A549 (cell line): ENCODE results near the gene TLCD4. TPM values are rescaled to one million over a fixed set of nuclear protein-coding genes. Genes with fewer than 3 reads are reported as not detected.

Experiments used
- ATAC-seq, 2 experiments: fragments of 200-7000 bp in 1 of 2; fragments of >200 bp in 1 of 2; cut with Nextera tagmentation in 1 of 2; cut with Tn5 transposase in 1 of 2; 3 replicates each; pipeline versions ENCODE4 v1.8.0 to v1.9.1; 2018 to 2020; ENCODE audit warnings: mild to moderate bottlenecking in 1 of 2, moderate library complexity in 1 of 2
- CTCF ChIA-PET: fragments of 300-600 bp; sonication (Branson Sonifier 250); formaldehyde crosslinking; extraction: SDS; loops from one replicate; lab custom pipeline; 2021; ENCODE audit warnings: antibody characterized with exemption, inconsistent platforms; lab: Yijun Ruan, JAX
- POLR2A ChIA-PET: fragments of 350-600 bp; formaldehyde crosslinking; extraction: SDS; loops from one replicate; lab custom pipeline; 2021; ENCODE audit warnings: antibody characterized with exemption, inconsistent platforms; lab: Yijun Ruan, JAX
- DNase-seq, 2 experiments: peaks; one replicate each; pipeline versions ENCODE4 v3.0.0 to v3.0.0-alpha.2; 2011 to 2016; ENCODE audit warnings: low read depth in 1 of 2, low spot score in 1 of 2
- FAIRE-seq: peaks from 2 replicates; lab custom pipeline; 2011; peaks lifted over from hg19 to GRCh38; lab: Jason Lieb, UNC
- H3K27ac ChIP-seq, 2 experiments: fragments of >200 bp; sonication (Bioruptor Twin); formaldehyde crosslinking; 3 replicates each; pipeline ENCODE4 v1.5.1; 2016 to 2017
- H3K4me1 ChIP-seq: fragments of >200 bp; sonication (Bioruptor Twin); formaldehyde crosslinking; 3 replicates; pipeline ENCODE4 v1.6.1; 2016
- H3K4me2 ChIP-seq: fragments of >200 bp; sonication (Bioruptor Twin); formaldehyde crosslinking; 3 replicates; pipeline ENCODE4 v1.6.1; 2016
- H3K4me3 ChIP-seq: fragments of >200 bp; sonication (Bioruptor Twin); formaldehyde crosslinking; 3 replicates; pipeline ENCODE4 v1.5.1; 2016
- H3K9me3 ChIP-seq: fragments of >200 bp; sonication (Bioruptor Twin); formaldehyde crosslinking; 3 replicates; pipeline ENCODE4 v1.6.1; 2016
- CBX2 ChIP-seq: fragments of 200-600 bp; sonication (generic); IDR thresholded peaks from 2 replicates; pipeline ENCODE4 v1.6.1; 2016; ENCODE audit warnings: low read depth, mild to moderate bottlenecking, borderline replicate concordance
- CHD4 ChIP-seq: fragments of 200-600 bp; sonication (generic); IDR thresholded peaks from 2 replicates; pipeline ENCODE4 v1.6.1; 2016; ENCODE audit warnings: antibody characterized with exemption, mild to moderate bottlenecking, borderline replicate concordance
- EP300 ChIP-seq, 2 experiments: fragments of >200 bp; sonication (Bioruptor Twin); formaldehyde crosslinking; IDR thresholded peaks; 2 replicates in 1 of 2; 3 replicates in 1 of 2; pipeline ENCODE4 v1.6.1; 2016 to 2017
- FOXS1 ChIP-seq: fragments of 250-450 bp; sonication (Bioruptor Pico); IDR thresholded peaks from 2 replicates; pipeline ENCODE4 v1.5.0; 2020; ENCODE audit warnings: mild to moderate bottlenecking, moderate library complexity
- HOXA7 ChIP-seq: fragments of 250-450 bp; sonication (Bioruptor Pico); IDR thresholded peaks from 2 replicates; pipeline ENCODE4 v1.5.0; 2020; ENCODE audit warnings: mild to moderate bottlenecking, moderate library complexity
- HOXB13 ChIP-seq: fragments of 250-450 bp; sonication (Bioruptor Pico); IDR thresholded peaks from 2 replicates; pipeline ENCODE4 v1.5.0; 2020; ENCODE audit warnings: low read depth, mild to moderate bottlenecking, moderate library complexity
- HOXB5 ChIP-seq: fragments of 250-450 bp; sonication (Bioruptor Pico); IDR thresholded peaks from 2 replicates; pipeline ENCODE4 v1.5.0; 2020; ENCODE audit warnings: mild to moderate bottlenecking, moderate library complexity
- JUN ChIP-seq, 2 experiments: fragments of >200 bp; sonication (Bioruptor Twin); formaldehyde crosslinking; IDR thresholded peaks; 2 replicates in 1 of 2; 3 replicates in 1 of 2; pipeline ENCODE4 v1.6.1; 2016 to 2017
- JUNB ChIP-seq: fragments of >200 bp; sonication (Bioruptor Twin); formaldehyde crosslinking; IDR thresholded peaks from 2 replicates; pipeline ENCODE4 v1.6.1; 2016
- MAFK ChIP-seq: fragments of 450-650 bp; IDR thresholded peaks from 2 replicates; pipeline ENCODE4 v1.6.1; 2014; ENCODE audit not compliant: partially characterized antibody
- MAZ ChIP-seq: fragments of 150-350 bp; IDR thresholded peaks from 2 replicates; pipeline ENCODE4 v1.6.1; 2014; ENCODE audit warnings: antibody characterized with exemption, low read depth, low read length, borderline replicate concordance
- MYC ChIP-seq: IDR thresholded peaks from 2 replicates; pipeline ENCODE4 v1.6.1; 2012; ENCODE audit warnings: mild to moderate bottlenecking, inconsistent platforms, low read length, improper control_type of control experiment, borderline replicate concordance
- NFE2L2 ChIP-seq: fragments of 150-350 bp; conservative IDR thresholded peaks from 2 replicates; pipeline ENCODE4 v1.6.1; 2014; ENCODE audit warnings: low read length
- NPAS2 ChIP-seq: fragments of 250-450 bp; sonication (Bioruptor Pico); IDR thresholded peaks from 2 replicates; pipeline ENCODE4 v1.8.0; 2022; ENCODE audit warnings: mild to moderate bottlenecking, moderate library complexity, borderline replicate concordance
- NR3C1 ChIP-seq: fragments of >200 bp; sonication (Bioruptor Twin); formaldehyde crosslinking; IDR thresholded peaks from 3 replicates; pipeline ENCODE4 v1.6.1; 2017
- PHF8 ChIP-seq: fragments of 200-600 bp; sonication (generic); IDR thresholded peaks from 2 replicates; pipeline ENCODE4 v1.6.1; 2016; ENCODE audit warnings: low read depth, mild to moderate bottlenecking, antibody characterized with exemption, moderate library complexity, borderline replicate concordance
- POLR2AphosphoS2 ChIP-seq: conservative IDR thresholded peaks from 2 replicates; pipeline ENCODE4 v1.6.1; 2012; ENCODE audit warnings: low read length, improper control_type of control experiment, inconsistent platforms
- RAD21 ChIP-seq, 2 experiments: fragments of >200 bp in 1 of 2; sonication (Bioruptor Twin) in 1 of 2; formaldehyde crosslinking in 1 of 2; IDR thresholded peaks in 1 of 2; conservative IDR thresholded peaks in 1 of 2; 2 replicates in 1 of 2; 3 replicates in 1 of 2; pipeline ENCODE4 v1.6.1; 2012 to 2018; ENCODE audit warnings: inconsistent platforms in 1 of 2
- RNF2 ChIP-seq: fragments of 200-600 bp; sonication (generic); IDR thresholded peaks from 2 replicates; pipeline ENCODE4 v1.6.1; 2016; ENCODE audit warnings: low read depth, mild to moderate bottlenecking, antibody characterized with exemption, moderate library complexity, borderline replicate concordance
- SREBF2 ChIP-seq: fragments of 450-650 bp; IDR thresholded peaks from 2 replicates; pipeline ENCODE4 v1.6.1; 2014; ENCODE audit warnings: mild to moderate bottlenecking, moderate library complexity
- TFCP2L1 ChIP-seq: fragments of 250-450 bp; sonication (Bioruptor Pico); IDR thresholded peaks from 2 replicates; pipeline ENCODE4 v1.5.0; 2021; ENCODE audit warnings: mild to moderate bottlenecking
- ZNF302 ChIP-seq: fragments of 250-450 bp; sonication (Bioruptor Pico); IDR thresholded peaks from 2 replicates; pipeline ENCODE4 v1.9.0; 2021; ENCODE audit warnings: inconsistent platforms, mild to moderate bottlenecking, moderate library complexity
- WGBS: methylation state at CpG from one replicate; pipeline ENCODE4 v1.1.6; 2017; ENCODE audit errors: missing lambda C conversion rate; 5-methylcytosine and 5-hydroxymethylcytosine counted together
- polyA plus RNA-seq, 4 experiments: library from polyadenylated mRNA; depleted of rRNA in 3 of 4; stranded (reverse); fragments of >200 nt; fragmentation: RNase III in 1 of 4; extraction: RNeasy Plus Mini Kit Qiagen cat#74134 plus additional on column Dnase treatment in 1 of 4; gene quantifications; 2 replicates in 3 of 4; 3 replicates in 1 of 4; pipeline ENCODE4 v1.2.3, GENCODE V29; 2011 to 2017
- TF ChIP-seq, protein P1 (sequence below): IDR thresholded peaks from 2 replicates; pipeline ENCODE4 v1.6.1; 2012
- TF ChIP-seq, protein P2 (sequence below): fragments of 250-450 bp; sonication (Bioruptor Pico); IDR thresholded peaks from 2 replicates; pipeline ENCODE4 v1.5.0; 2020; ENCODE audit warnings: low read depth, mild to moderate bottlenecking, moderate library complexity
- TF ChIP-seq, protein P3 (sequence below): fragments of >200 bp; sonication (Bioruptor Twin); formaldehyde crosslinking; IDR thresholded peaks from 3 replicates; pipeline ENCODE4 v1.5.1; 2016

Gene TLCD4
- polyA plus RNA-seq, 2 of the 4 experiments (the other 2 are of a cell fraction): 14.2 to 24.1 TPM

DNA sequence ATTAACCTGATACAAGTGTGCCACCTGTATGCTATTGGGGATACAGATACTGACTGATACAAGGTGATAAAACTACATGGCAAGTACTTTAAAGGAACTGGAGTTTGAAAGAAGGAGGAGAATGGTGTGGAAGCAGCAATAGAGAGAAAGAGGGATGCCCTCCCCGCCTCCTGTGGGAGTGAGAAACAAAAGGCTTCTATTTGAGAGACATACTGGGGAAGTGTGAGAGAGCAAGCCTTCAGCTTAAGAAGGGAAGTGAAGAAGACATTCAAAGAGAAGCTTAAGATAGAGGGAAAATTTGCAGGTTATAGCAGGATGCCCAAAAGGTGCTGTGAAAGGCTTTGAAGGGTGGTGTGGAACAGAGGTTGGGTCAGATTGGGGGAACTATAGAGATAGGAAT, 36.7 kb upstream of the TLCD4 start:
- TF ChIP-seq HOXB13 (CRISPR knock-in tag) (no peak), TFCP2L1 (no peak), RNF2 (no peak), CHD4 (no peak), HOXB5 (CRISPR knock-in tag) (no peak), NFE2L2 (no peak), MAFK (no peak), FOXS1 (CRISPR knock-in tag) (no peak), SREBF2 (no peak), JUNB (no peak), PHF8 (no peak)
- TF ChIP-seq, protein P1, sequence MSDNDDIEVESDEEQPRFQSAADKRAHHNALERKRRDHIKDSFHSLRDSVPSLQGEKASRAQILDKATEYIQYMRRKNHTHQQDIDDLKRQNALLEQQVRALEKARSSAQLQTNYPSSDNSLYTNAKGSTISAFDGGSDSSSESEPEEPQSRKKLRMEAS: no peak
- no peak for DNase-seq
- Histone ChIP-seq H3K4me3 (no peak overlapping the region), H3K4me2 (no peak overlapping the region), H3K9me3 (no peaks in the 10 kb centered on the region), H3K4me1 (peaks cover 17% of the 10 kb centered on the region), H3K27ac (no peak overlapping the region)
- 78% methylated on average over 1 of the region's 1 CpG for WGBS
- ChIA-PET CTCF (interaction anchor here (1.5 kb wide), 1 partner anchor 154 kb away, joined by 4 read pairs; the partner anchor contains the start of gene RWDD3), POLR2A (no interaction called here)
- no peak for FAIRE-seq
- no peak for ATAC-seq

DNA sequence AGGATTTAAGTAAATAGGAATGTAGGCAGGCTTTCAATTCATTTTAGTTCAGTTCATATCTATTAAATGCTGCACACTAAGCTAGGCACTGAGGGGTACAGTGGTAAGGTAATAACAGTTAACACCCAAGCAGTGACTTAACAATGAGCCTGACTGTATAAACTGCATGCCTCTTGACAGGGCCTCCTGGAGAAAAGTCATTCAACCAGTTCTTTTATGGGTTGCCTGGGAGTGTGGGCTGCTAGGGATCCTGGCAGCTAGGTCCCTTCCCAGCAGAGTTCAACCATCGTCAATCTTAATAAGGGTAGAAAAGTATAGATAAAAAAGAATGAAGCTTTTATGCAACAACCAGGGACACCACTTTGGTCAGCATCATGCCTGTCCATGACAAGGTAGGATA, 36.3 kb upstream of the TLCD4 start:
- TF ChIP-seq HOXA7 (no peak), EP300 (IDR thresholded peaks at IDR 0.05) (no peak), JUN (IDR thresholded peaks at IDR 0.05) (no peak), MYC (no peak), RAD21 (conservative IDR thresholded peaks at IDR 0.05 in 1 of 2, IDR thresholded peaks at IDR 0.05 in 1 of 2) (no peak), NFE2L2 (no peak), RNF2 (no peak), HOXB13 (CRISPR knock-in tag) (no peak), CHD4 (no peak), CBX2 (no peak), FOXS1 (CRISPR knock-in tag) (no peak), NPAS2 (CRISPR knock-in tag) (no peak), POLR2AphosphoS2 (no peak), MAZ (no peak), ZNF302 (no peak), NR3C1 (no peak), MAFK (no peak)
- TF ChIP-seq, protein P2, sequence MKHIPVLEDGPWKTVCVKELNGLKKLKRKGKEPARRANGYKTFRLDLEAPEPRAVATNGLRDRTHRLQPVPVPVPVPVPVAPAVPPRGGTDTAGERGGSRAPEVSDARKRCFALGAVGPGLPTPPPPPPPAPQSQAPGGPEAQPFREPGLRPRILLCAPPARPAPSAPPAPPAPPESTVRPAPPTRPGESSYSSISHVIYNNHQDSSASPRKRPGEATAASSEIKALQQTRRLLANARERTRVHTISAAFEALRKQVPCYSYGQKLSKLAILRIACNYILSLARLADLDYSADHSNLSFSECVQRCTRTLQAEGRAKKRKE: no peak
- TF ChIP-seq, protein P3, sequence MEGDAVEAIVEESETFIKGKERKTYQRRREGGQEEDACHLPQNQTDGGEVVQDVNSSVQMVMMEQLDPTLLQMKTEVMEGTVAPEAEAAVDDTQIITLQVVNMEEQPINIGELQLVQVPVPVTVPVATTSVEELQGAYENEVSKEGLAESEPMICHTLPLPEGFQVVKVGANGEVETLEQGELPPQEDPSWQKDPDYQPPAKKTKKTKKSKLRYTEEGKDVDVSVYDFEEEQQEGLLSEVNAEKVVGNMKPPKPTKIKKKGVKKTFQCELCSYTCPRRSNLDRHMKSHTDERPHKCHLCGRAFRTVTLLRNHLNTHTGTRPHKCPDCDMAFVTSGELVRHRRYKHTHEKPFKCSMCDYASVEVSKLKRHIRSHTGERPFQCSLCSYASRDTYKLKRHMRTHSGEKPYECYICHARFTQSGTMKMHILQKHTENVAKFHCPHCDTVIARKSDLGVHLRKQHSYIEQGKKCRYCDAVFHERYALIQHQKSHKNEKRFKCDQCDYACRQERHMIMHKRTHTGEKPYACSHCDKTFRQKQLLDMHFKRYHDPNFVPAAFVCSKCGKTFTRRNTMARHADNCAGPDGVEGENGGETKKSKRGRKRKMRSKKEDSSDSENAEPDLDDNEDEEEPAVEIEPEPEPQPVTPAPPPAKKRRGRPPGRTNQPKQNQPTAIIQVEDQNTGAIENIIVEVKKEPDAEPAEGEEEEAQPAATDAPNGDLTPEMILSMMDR: no peak
- TF ChIP-seq, all 56 proteins: peak for 0
- H3K4me2 ChIP-seq: no peak overlapping the region
- DNase-seq (no peak), ATAC-seq (0 out of 6 replicates have a peak, but pooled peaks of 1 of the 2 experiments have one; percentile 24), FAIRE-seq (no peak)
- peaks cover 21% of the 10 kb centered on the region for H3K4me1 ChIP-seq
- CTCF ChIA-PET: interaction anchor here (1.5 kb wide), 1 partner anchor 153 kb away, joined by 4 read pairs; the partner anchor contains the start of gene RWDD3
- WGBS: 84% methylated on average over 1 of the region's 1 CpG
- POLR2A ChIA-PET: no interaction called here
- no peak overlapping the region for H3K27ac ChIP-seq
- no peak overlapping the region for H3K4me3 ChIP-seq
- H3K9me3 ChIP-seq: no peaks in the 10 kb centered on the region
